DOHH2 (cell line): ENCODE results near the gene API5.

Source experiments
- CTCF ChIP-seq: fragments of 200-600 bp; sonication (generic); IDR thresholded peaks from one replicate; pipeline ENCODE4 v1.5.1; 2014; ENCODE audit warnings: antibody characterized with exemption, mild to moderate bottlenecking, low read depth, low read length; ENCODE audit not compliant: poor library complexity, severe bottlenecking
- EZH2phosphoT487 ChIP-seq: fragments of 200-600 bp; sonication (generic); IDR thresholded peaks from 2 replicates; pipeline ENCODE4 v1.6.1; 2017; ENCODE audit warnings: borderline replicate concordance, mild to moderate bottlenecking, antibody characterized with exemption, low read length, moderate library complexity, mixed read lengths

- TF ChIP-seq CTCF (no peak), EZH2phosphoT487 (no peak)
Measured at GRCh38 chr11:43382614-43383013, 70.8 kb downstream of the API5 start.
